GM21423 (cell line): ENCODE measurements around the gene IGFLR1.
A peak's percentile ranks its signal among the peaks of the same experiment; 100 is the strongest.

Experiments used
- ATAC-seq: cut with Tn5 transposase; IDR thresholded peaks from one replicate; pipeline ENCODE4 v1.9.1; 2021; ENCODE audit warnings: mild to moderate bottlenecking, moderate library complexity; ENCODE audit not compliant: unreplicated experiment

IGFLR1 gene

GRCh38 chr19:35756377-35757230, 14.4 kb upstream of the IGFLR1 start, which contains the start of gene HSPB6:
Gene HSPB6, minus strand, starts transcription at chr19:35757029. Its CDS starts 21 bp downstream, at chr19:35757008.
- ATAC-seq, result no peak

GRCh38 chr19:35755550-35756376, 13.5 kb upstream of the IGFLR1 start:
- no peak for ATAC-seq

GRCh38 chr19:35755131-35755549, 12.9 kb upstream of the IGFLR1 start:
- no peak for ATAC-seq

- no peak for ATAC-seq
Observed at GRCh38 chr19:35754370-35755130, 12.3 kb upstream of the IGFLR1 start.

GRCh38 chr19:35753634-35754369, 11.6 kb upstream of the IGFLR1 start:
- ATAC-seq, result no peak

GRCh38 chr19:35752746-35753350, 10.6 kb upstream of the IGFLR1 start:
- ATAC-seq, result no peak

- no peak for ATAC-seq
Observed at GRCh38 chr19:35751839-35752745, 9.8 kb upstream of the IGFLR1 start.

GRCh38 chr19:35750167-35750566, 7.9 kb upstream of the IGFLR1 start:
- ATAC-seq, result no peak

- peak; percentile 70 for ATAC-seq
Observed at GRCh38 chr19:35748106-35749020, 6.1 kb upstream of the IGFLR1 start, which contains the start of gene LIN37. Gene LIN37, plus strand, starts transcription at chr19:35748576. Its CDS starts 149 bp downstream, at chr19:35748725.

GRCh38 chr19:35746531-35746930, 4.3 kb upstream of the IGFLR1 start:
- ATAC-seq, result no peak

GRCh38 chr19:35746087-35746462, 3.8 kb upstream of the IGFLR1 start:
- ATAC-seq, result no peak

GRCh38 chr19:35745328-35746086, 3.3 kb upstream of the IGFLR1 start, which contains the start of the genes PSENEN and U2AF1L4:
Gene PSENEN, plus strand, starts transcription at chr19:35745651. Its CDS starts 280 bp downstream, at chr19:35745931.
Gene U2AF1L4, minus strand, starts transcription at chr19:35745418. Its CDS starts 27 bp downstream, at chr19:35745391.
- ATAC-seq, result peak; percentile 36

GRCh38 chr19:35744430-35745327, 2.4 kb upstream of the IGFLR1 start:
- peak; percentile 33 for ATAC-seq

GRCh38 chr19:35743640-35744429, 1.6 kb upstream of the IGFLR1 start:
- no peak for ATAC-seq

GRCh38 chr19:35741203-35741515, 1.1 kb downstream of the IGFLR1 start:
- ATAC-seq, result no peak
